Measurements from ENCODE around the gene CRHBP.

- TF ChIP-seq CTCF (conservative IDR thresholded peaks at IDR 0.05 in 1 of 2, IDR thresholded peaks at IDR 0.05 in 1 of 2; ENCODE audit: low read depth in 1 of 2, low read length in 2 of 2) (no peak), EZH2 (IDR thresholded peaks at IDR 0.05; ENCODE audit: low read length, missing control alignments) (no peak)
Measured at GRCh38 chr5:76944638-76945037, 8.2 kb upstream of the CRHBP start.
